Stimulated activated CD4-positive, alpha-beta T cell treated with anti-CD3 and anti-CD28 coated beads, Interleukin-4, amount 100 ng/mL, for 4 hours (primary cell): ENCODE data around the gene XPO1.
"Not testable (repeated sequence)": the region's sequence is repeated elsewhere in the genome, so short reads cannot be mapped to it uniquely, and the experiment has no call there.

Experiments
- DNase-seq, 2 experiments: peaks; one replicate each; pipeline ENCODE4 v3.0.0-alpha.2; 2020

The XPO1 gene

DNA sequence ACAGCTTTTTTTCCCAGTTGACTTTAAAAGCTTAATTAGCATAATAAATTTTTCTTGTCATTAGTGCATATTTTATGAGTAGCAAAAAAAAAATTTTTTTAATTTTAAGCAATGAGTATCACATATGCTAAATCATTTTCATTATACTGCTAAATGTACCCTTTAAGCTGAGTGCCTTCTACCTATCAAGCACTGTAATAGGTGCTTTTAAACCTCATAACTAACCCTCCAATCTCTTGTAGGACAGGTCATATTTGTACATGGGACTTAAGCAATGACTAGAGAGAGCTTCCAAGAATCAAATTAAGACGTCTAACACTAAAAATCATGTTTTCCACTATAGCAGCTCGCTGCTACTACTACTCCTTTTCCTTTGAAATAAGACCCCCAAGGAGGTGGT lies 7.4 kb downstream of the XPO1 start:
- DNase-seq, result no peak

DNA sequence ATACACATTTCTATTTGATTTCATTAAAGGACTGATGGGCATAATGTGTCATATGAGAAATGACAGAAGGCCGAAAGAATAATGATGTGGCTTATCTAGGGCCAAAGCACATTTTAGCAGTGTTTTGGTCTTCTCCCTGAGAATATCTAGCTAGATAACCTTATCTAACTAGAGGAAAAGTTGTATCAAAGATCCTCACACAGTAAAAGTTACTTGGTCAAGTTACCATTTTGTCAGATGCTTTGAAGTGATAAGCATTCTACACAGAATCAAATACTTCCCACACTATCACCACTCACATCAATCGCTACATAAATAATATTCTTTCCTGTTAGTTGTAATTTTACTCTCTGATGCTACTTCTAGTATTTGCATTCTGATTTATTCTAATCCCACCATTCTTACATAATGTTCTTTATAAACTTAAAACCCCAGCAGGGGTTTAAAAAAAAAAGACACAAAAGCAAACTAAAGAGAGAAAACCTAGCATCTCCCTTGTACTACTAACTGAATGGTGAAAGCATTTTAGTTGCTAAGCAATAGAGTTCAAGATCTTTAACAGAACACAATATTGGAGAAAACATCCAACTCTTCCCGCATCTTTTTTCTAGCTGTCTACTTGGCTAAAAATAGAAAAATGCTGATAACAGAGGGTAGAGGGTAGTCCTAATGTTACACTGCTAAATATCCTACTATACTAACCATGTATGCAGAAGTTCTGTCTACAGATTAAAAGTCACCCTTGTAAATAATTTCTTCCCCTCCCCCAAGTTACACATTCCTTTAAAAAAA lies 8.0 kb downstream of the XPO1 start:
- no peak for DNase-seq

DNA sequence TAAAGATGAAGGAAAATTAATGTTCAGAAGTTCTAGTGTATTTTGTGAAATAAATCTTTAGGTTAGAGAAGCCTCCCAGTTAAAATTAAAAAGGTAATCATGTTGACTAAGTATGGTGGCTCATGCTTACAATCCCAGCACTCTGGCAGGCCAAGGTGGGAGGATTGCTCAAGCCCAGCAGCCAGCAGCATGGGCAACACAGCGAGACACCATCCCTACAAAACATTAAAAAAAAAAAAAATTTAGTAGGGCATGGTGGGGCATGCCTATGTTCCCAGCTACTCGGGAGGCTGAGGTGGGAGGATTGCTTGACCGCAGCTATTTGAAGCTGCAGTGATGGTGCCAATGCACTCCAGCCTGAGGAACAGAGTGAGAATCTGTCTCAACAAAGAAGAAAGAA lies 17.9 kb downstream of the XPO1 start:
- no peak for DNase-seq

DNA sequence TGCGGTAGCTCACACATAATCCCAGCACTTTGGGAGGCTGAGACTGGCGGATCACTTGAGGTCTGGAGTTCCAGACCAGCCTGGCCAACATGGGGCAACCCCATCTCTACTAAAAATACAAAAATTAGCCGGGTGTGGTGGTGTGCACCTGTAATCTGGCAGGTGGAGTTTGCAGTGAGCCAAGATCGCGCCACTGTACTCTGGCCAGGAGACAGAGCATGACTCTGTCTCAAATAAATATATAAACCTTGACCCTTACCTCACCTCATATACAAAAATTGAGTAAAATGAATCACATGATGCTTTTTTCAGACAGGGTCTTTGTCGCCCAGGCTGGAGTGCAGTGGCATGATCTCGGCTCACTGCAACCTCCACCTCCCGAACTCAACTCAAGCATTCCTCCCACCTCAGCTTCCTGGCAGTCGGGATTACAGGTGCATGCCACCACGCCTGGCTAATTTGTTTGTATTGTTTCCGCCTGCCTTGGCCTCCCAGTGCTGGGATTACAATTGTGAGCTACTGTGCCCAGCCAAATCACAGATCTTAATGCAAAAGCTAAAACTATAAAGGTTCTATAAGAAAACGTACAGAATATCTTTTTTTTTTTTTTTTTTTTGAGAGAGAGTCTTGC lies 25.3 kb downstream of the XPO1 start:
- no peak for DNase-seq

- no peak for DNase-seq
These were observed 27.2 kb downstream of the XPO1 start for GRCh38 chr2:61510674-61511671.

- DNase-seq, result no peak
These were observed 33.2 kb downstream of the XPO1 start for GRCh38 chr2:61504949-61505348.

DNA sequence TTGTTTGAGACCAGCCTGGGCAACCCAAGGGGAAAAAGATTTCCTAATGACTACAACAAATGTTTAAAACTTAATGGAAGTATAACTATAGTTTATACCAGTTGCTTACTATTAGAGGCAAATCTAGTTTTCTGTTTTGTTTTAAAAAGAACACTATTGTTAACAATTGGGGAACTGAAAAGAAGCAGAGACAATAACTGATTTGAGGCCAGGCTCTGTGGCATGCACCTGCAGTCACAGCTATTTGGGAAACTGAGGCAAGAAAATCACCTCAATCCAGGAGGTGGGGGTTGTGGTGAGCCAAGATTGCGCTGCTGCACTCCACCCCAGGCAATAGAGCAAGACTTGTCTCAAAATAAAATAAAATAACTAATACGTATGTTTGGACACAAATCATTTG lies 39.1 kb downstream of the XPO1 start:
- no peak for DNase-seq

DNA sequence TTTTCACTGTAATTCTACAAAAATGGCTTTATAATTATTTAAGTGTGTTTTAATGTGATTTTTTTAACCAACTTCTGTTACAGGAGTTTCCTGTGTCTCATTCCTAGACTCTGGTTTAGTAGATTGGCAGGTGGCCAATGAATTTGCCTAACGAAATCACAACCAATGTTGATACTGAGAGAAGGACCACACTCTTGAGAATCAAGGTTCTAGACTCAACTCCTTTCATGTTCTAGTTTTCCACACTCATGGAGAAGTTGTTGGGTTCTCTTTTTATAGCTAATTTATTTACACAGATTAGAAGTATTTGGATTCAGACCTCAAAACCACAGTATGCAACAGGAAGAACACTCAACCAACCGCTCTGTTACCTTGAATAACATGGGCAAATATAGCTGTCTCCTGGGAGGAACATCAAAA lies 44.6 kb downstream of the XPO1 start:
- DNase-seq, result no peak

GRCh38 chr2:61492476-61492875 lies 45.7 kb downstream of the XPO1 start:
- DNase-seq, result no peak

- no peak for DNase-seq
These were observed 52.9 kb downstream of the XPO1 start for GRCh38 chr2:61485281-61485680.

- DNase-seq, result no peak
These were observed 60.1 kb downstream of the XPO1 start for GRCh38 chr2:61478086-61478485.

- not testable (repeated sequence) for DNase-seq
These were observed 61.1 kb downstream of the XPO1 start for GRCh38 chr2:61476929-61477589.

GRCh38 chr2:61471905-61472805 lies 66.0 kb downstream of the XPO1 start:
- peak in 1 of 2 experiments; percentile 11 for DNase-seq

- peak; percentile 88 to 91 for DNase-seq
These were observed 66.9 kb downstream of the XPO1 start, which contains the start of gene USP34 for GRCh38 chr2:61470965-61471904. USP34 (minus strand) TSS chr2:61471087; CDS start chr2:61470692, 395 bp downstream.

GRCh38 chr2:61470122-61470951 lies 67.8 kb downstream of the XPO1 start:
- DNase-seq, result peak; percentile 79 to 91

GRCh38 chr2:61469424-61470121 lies 68.6 kb downstream of the XPO1 start:
- no peak for DNase-seq

DNA sequence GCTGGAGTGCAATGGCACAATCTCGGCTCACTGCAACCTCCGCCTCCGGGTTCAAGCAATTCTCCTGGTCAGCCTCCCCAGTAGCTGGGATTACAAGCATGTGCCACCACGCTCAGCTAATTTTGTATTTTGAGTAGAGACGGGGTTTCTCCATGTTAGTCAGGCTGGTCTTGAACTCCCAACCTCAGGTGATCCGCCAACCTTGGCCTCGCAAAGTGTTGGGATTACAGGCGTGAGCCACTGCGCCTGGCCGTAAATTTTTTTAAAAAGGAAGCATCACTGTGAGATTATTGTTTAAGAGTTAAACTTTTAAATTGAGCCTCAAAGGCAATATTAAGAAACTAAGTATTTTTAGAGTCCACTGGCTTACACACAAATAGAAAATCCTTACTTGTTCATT lies 69.9 kb downstream of the XPO1 start:
- not testable (repeated sequence) for DNase-seq

- no peak for DNase-seq
These were observed 73.1 kb downstream of the XPO1 start for GRCh38 chr2:61465045-61465444.
